Hepatocyte (in vitro differentiated cells): ENCODE measurements around the gene XCL1.
"Not testable (repeated sequence)": the region's sequence is repeated elsewhere in the genome, so short reads cannot be mapped to it uniquely, and the experiment has no call there.

Experiments
- CTCF ChIP-seq: fragments of 200-600 bp; sonication (generic); IDR thresholded peaks from 2 replicates; pipeline ENCODE4 v1.5.1; 2016; ENCODE audit warnings: antibody characterized with exemption, mild to moderate bottlenecking; ENCODE audit not compliant: poor library complexity
- EZH2 ChIP-seq: fragments of 200-600 bp; sonication (generic); IDR thresholded peaks from 2 replicates; pipeline ENCODE4 v1.6.1; 2016; ENCODE audit warnings: antibody characterized with exemption, mild to moderate bottlenecking, borderline replicate concordance

GRCh38 chr1:168540798-168541197 lies 35.6 kb upstream of the XCL1 start:
- not testable (repeated sequence) for TF ChIP-seq EZH2, CTCF
